IMR-90 (cell line): Measurements from ENCODE around the gene ADAMTSL4. TPM values are rescaled to one million over a fixed set of nuclear protein-coding genes. Genes with fewer than 3 reads are reported as not detected.
"Not testable (repeated sequence)": the region's sequence is repeated elsewhere in the genome, so short reads cannot be mapped to it uniquely, and the experiment has no call there.

ENCODE experiments used
- ATAC-seq: fragments of 200-7000 bp; cut with Tn5 transposase; 2 replicates; pipeline ENCODE4 v1.9.1; 2020; ENCODE audit warnings: low read depth, mild to moderate bottlenecking, moderate library complexity
- BruUV-seq: library from RNA; stranded (reverse); fragments of 400-500 nt; replicated peaks from 2 replicates; lab custom pipeline; 2021; lab: Mats Ljungman, UMichigan
- CTCF ChIA-PET: fragments of 300-600 bp; formaldehyde crosslinking; extraction: SDS; loops from one replicate; lab custom pipeline; 2021; ENCODE audit warnings: antibody characterized with exemption; lab: Yijun Ruan, JAX
- POLR2A ChIA-PET: fragments of 300-600 bp; sonication (Branson Sonifier 250); formaldehyde crosslinking; loops from one replicate; lab custom pipeline; 2022; ENCODE audit warnings: antibody characterized with exemption; ENCODE audit not compliant: unreplicated experiment; lab: Charles Lee
- DNase-seq: peaks from one replicate; pipeline ENCODE4 v3.0.0; 2013
- H2AFZ ChIP-seq: replicated peaks from 2 replicates; pipeline ENCODE3; 2013; ENCODE audit warnings: low read length, mild to moderate bottlenecking; ENCODE audit not compliant: poor library complexity
- H2AK5ac ChIP-seq: 2 replicates; pipeline ENCODE4 v1.6.1; 2013; ENCODE audit warnings: low read depth, low read length, inconsistent platforms
- H2AK9ac ChIP-seq: replicated peaks from 2 replicates; pipeline ENCODE3; 2013; ENCODE audit warnings: mild to moderate bottlenecking, low read depth, low read length, moderate library complexity; ENCODE audit not compliant: poor library complexity
- H2BK120ac ChIP-seq: 2 replicates; pipeline ENCODE4 v1.6.1; 2013; ENCODE audit warnings: low read depth, low read length, inconsistent platforms
- H2BK15ac ChIP-seq: 3 replicates; pipeline ENCODE4 v1.6.1; 2013; ENCODE audit warnings: low read depth, low read length, inconsistent platforms
- H2BK20ac ChIP-seq: 2 replicates; pipeline ENCODE4 v1.6.1; 2013; ENCODE audit warnings: low read depth, mild to moderate bottlenecking, inconsistent platforms, low read length, moderate library complexity
- H2BK5ac ChIP-seq: 2 replicates; pipeline ENCODE4 v1.6.1; 2013; ENCODE audit warnings: mild to moderate bottlenecking, low read depth, low read length, inconsistent platforms; ENCODE audit not compliant: poor library complexity, severe bottlenecking
- H3K14ac ChIP-seq: replicated peaks from 2 replicates; pipeline ENCODE4 v1.6.1; 2013; ENCODE audit warnings: low read depth, low read length, inconsistent platforms
- H3K18ac ChIP-seq: 2 replicates; pipeline ENCODE4 v1.6.1; 2013; ENCODE audit warnings: low read depth, low read length, control low read depth
- H3K23ac ChIP-seq: 2 replicates; pipeline ENCODE4 v1.6.1; 2013; ENCODE audit warnings: low read depth, low read length, inconsistent platforms
- H3K27ac ChIP-seq: 2 replicates; pipeline ENCODE4 v1.5.1; 2013; ENCODE audit warnings: mild to moderate bottlenecking, control low read depth, low read length; ENCODE audit not compliant: insufficient read depth
- H3K27me3 ChIP-seq: 2 replicates; pipeline ENCODE4 v1.6.1; 2013; ENCODE audit warnings: low read length; ENCODE audit not compliant: control insufficient read depth, insufficient read depth
- H3K36me3 ChIP-seq: 2 replicates; pipeline ENCODE4 v1.6.1; 2013; ENCODE audit warnings: low read length, mixed read lengths; ENCODE audit not compliant: control insufficient read depth, insufficient read depth
- H3K4ac ChIP-seq: 2 replicates; pipeline ENCODE4 v1.6.1; 2013; ENCODE audit warnings: low read depth, low read length, inconsistent platforms
- H3K4me1 ChIP-seq: 2 replicates; pipeline ENCODE4 v1.6.1; 2013; ENCODE audit warnings: low read length, mixed read lengths; ENCODE audit not compliant: control insufficient read depth, insufficient read depth
- H3K4me2 ChIP-seq: 2 replicates; pipeline ENCODE4 v1.6.1; 2013; ENCODE audit warnings: low read depth, mild to moderate bottlenecking, control low read depth, low read length, moderate library complexity
- H3K4me3 ChIP-seq: 2 replicates; pipeline ENCODE4 v1.5.1; 2013; ENCODE audit warnings: low read depth, mild to moderate bottlenecking, control low read depth, low read length, moderate library complexity; ENCODE audit not compliant: insufficient read depth
- H3K56ac ChIP-seq: 2 replicates; pipeline ENCODE4 v1.6.1; 2013; ENCODE audit warnings: low read length, inconsistent platforms; ENCODE audit not compliant: insufficient read depth; ENCODE audit errors: extremely low read depth
- H3K79me1 ChIP-seq, 2 experiments: 2 replicates each; pipeline ENCODE4 v1.6.1; 2013; ENCODE audit warnings: low read length in 2 of 2, inconsistent platforms in 1 of 2, low read depth in 1 of 2
- H3K9ac ChIP-seq: 2 replicates; pipeline ENCODE4 v1.6.1; 2013; ENCODE audit warnings: low read depth, low read length, control low read depth
- H3K9me1 ChIP-seq: 2 replicates; pipeline ENCODE4 v1.6.1; 2013; ENCODE audit warnings: low read length, inconsistent platforms; ENCODE audit not compliant: insufficient read depth
- H3K9me3 ChIP-seq: 2 replicates; pipeline ENCODE4 v1.6.1; 2013; ENCODE audit warnings: low read length; ENCODE audit not compliant: control insufficient read depth, insufficient read depth
- H4K20me1 ChIP-seq: 2 replicates; pipeline ENCODE4 v1.6.1; 2013; ENCODE audit warnings: low read length, inconsistent platforms; ENCODE audit not compliant: insufficient read depth
- H4K5ac ChIP-seq: 2 replicates; pipeline ENCODE4 v1.6.1; 2013; ENCODE audit warnings: mild to moderate bottlenecking, low read depth, low read length, control low read depth
- H4K8ac ChIP-seq, 2 experiments: 2 replicates each; pipeline ENCODE4 v1.6.1; 2013; ENCODE audit warnings: low read depth in 2 of 2, low read length in 2 of 2, control low read depth in 1 of 2, inconsistent platforms in 1 of 2
- H4K91ac ChIP-seq: 2 replicates; pipeline ENCODE4 v1.6.1; 2013; ENCODE audit warnings: low read depth, low read length, inconsistent platforms; ENCODE audit not compliant: insufficient read depth
- WGBS, 2 experiments: methylation state at CpG; one replicate each; pipeline versions ENCODE4 v1.1.5 to v1.1.7; 2013; ENCODE audit warnings: missing lambda C conversion rate in 2 of 2; ENCODE audit not compliant: insufficient read length in 1 of 2; ENCODE audit errors: extremely low coverage in 2 of 2; 5-methylcytosine and 5-hydroxymethylcytosine counted together
- dilution Hi-C: fragments of 300-500 bp; cut with HindIII; formaldehyde crosslinking; loops from one replicate; pipeline ENCODE4 v1.14.3; 2018; ENCODE audit warnings: low sequenced_read_pairs; ENCODE audit not compliant: unreplicated experiment
- in situ Hi-C: fragments of 300-500 bp; cut with MboI; formaldehyde crosslinking; loops from 3 replicates; pipeline ENCODE4 v1.14.3; 2019; ENCODE audit warnings: low sequenced_read_pairs, inconsistent platforms, mixed read lengths
- intact Hi-C: fragments of 100-400 bp; cut with micrococcal nuclease; formaldehyde crosslinking; loops from 2 replicates; pipeline ENCODE4 v1.10.0; 2022
- polyA plus RNA-seq, 3 experiments: library from polyadenylated mRNA; depleted of rRNA; stranded (reverse); fragments of >200 nt; gene quantifications; 2 replicates each; pipeline ENCODE4 v1.2.3, GENCODE V29; 2012; ENCODE audit warnings: low replicate concordance in 1 of 3
- total RNA-seq: library from RNA; depleted of rRNA; stranded (reverse); fragments of >200 nt; gene quantifications from 2 replicates; pipeline ENCODE4 v1.2.3, GENCODE V29; 2012

Gene ADAMTSL4
- total and polyA plus RNA-seq, 2 of the 4 experiments (the other 2 are of a cell fraction): 0.54 to 12.2 TPM

- ChIA-PET POLR2A (interaction anchor here (0.6 kb wide), 1 partner anchor 370 kb away, joined by 3 read pairs; no protein-coding TSS in a partner anchor), CTCF (interaction anchor here (1.1 kb wide), 1 partner anchor 18 kb away, joined by 5 read pairs; no protein-coding TSS in a partner anchor)
- H4K20me1 ChIP-seq, H2BK120ac ChIP-seq, H2BK5ac ChIP-seq, H3K27me3 ChIP-seq, H4K91ac ChIP-seq, ATAC-seq, BruUV-seq, H3K14ac ChIP-seq, H3K9me3 ChIP-seq, H2BK20ac ChIP-seq, H2BK15ac ChIP-seq, H3K36me3 ChIP-seq, H3K9ac ChIP-seq, H3K27ac ChIP-seq, H2AK5ac ChIP-seq, H3K4me2 ChIP-seq, dilution Hi-C loops, H3K4ac ChIP-seq, in situ Hi-C loops, H3K9me1 ChIP-seq, H4K8ac ChIP-seq, H3K56ac ChIP-seq, DNase-seq, H3K4me3 ChIP-seq, H2AK9ac ChIP-seq, H3K23ac ChIP-seq, H4K5ac ChIP-seq, H3K18ac ChIP-seq, H2AFZ ChIP-seq, intact Hi-C loops, H3K4me1 ChIP-seq: not testable (repeated sequence)
- peaks cover 3 to 19% of the 10 kb centered on the region in 2 experiments for H3K79me1 ChIP-seq
- no CpG with 5 or more reads among the region's 4 CpGs for WGBS, 2 experiments
Measured at GRCh38 chr1:150598346-150598745, 49.1 kb downstream of the ADAMTSL4 start.
